Measurements from ENCODE around the gene ST8SIA1. TPM values are rescaled to one million over a fixed set of nuclear protein-coding genes. Genes with fewer than 3 reads are reported as not detected.

The ST8SIA1 gene
- total RNA-seq, 1 experiment from 2014 or later, result 0.20 TPM

GRCh38 chr12:22339691-22340090 is 5.2 kb upstream of the ST8SIA1 start:
- H3K27me3 ChIP-seq, result no peaks in the 10 kb centered on the region
- no peaks in the 10 kb centered on the region for H3K36me3 ChIP-seq
- H3K9me3 ChIP-seq, result peaks cover 2% of the 10 kb centered on the region
- no peak for DNase-seq
- no peak overlapping the region for H3K4me3 ChIP-seq

DNA sequence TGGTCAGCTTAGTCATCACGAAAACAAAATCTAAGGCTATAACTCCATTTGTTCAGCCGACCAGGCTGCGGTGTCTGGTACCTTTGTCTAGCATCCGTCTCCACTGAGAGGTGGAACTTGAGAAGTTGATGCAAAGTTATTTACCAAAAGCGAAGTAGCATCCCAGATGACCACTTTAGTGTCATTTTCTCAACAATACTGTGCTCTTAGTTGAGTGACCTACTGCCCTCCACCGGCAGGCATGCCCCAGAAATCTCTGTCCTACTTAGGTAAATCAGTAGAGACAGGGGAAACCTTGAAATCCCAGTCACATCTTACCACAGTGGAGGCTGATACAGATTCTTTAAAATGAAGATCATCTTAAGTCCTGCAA is 1.3 kb upstream of the ST8SIA1 start:
- Histone ChIP-seq H3K27me3 (peaks cover 12% of the 10 kb centered on the region), H3K4me3 (peak overlapping the region; percentile 62), H3K9me3 (no peaks in the 10 kb centered on the region)

DNA sequence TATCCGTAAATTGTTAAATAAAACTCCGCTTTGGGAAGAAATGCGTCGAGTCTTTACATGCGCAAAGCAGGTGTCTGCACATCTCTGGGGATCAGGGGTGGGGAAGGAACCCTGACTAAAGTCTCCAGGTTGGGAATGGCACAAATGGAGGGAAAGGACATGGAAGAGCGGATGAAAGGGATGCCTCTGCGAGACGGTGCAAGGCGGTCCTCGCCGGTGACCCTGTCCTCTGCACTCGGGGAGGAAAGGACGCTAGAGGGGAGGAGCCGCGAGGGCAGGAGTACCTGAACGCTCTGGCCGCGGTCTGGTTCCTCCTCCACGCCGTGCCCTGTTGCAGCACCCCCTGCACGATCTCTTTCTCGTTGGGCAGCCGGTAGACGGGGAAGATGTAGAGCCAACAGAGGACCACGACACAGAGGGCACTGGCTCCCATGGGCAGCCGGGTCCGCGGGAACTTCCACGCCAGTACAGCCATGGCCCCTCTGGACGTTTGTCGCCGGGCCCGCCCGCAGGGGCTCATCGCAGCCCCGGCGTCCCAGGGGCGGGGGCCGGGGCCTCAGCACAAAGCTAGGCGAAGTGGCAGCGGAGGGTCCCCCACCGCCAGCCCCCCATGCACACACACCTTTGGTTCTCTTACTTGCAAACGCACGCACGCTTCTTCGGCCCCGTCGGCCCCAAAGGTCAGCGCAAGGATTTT is 646 bp downstream of the ST8SIA1 start:
- Histone ChIP-seq H3K4me3 (peak overlapping the region; percentile 62), H3K27me3 (peaks cover 12% of the 10 kb centered on the region)

More for the DNA sequence above, 1.3 kb upstream of the ST8SIA1 start:
- H3K36me3 ChIP-seq, result no peaks in the 10 kb centered on the region
- peak; percentile 13 for DNase-seq

DNA sequence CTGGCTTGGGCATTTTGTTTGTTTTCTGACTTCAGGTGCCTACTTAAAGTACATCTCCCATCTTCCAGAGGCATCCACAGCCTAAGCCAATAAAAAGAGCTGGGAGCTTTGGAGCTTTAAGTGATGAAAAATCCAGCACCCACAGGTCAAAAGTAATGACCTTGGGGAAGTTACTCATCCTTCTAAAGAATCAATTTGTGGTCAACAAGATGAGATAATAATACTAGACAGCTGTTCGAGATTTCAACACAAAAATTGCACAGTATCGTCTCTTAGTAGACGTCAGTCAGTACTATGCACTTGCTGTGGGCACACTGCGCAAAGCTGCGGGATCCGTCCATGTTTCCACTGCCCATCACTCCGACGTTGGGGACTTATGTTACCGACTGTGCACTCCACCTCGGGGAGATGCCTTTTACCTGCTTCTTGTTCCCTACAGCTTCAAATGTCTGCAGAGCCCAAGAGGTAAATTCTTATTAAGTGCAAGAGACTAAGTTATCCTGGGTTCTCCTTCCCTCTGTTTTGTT is 1.3 kb downstream of the ST8SIA1 start:
- Histone ChIP-seq H3K36me3 (no peaks in the 10 kb centered on the region), H3K4me3 (0 out of 2 replicates have a peak overlapping the region, but pooled peaks have one; percentile 62), H3K27me3 (peaks cover 12% of the 10 kb centered on the region), H3K9me3 (no peaks in the 10 kb centered on the region)
- no peak for DNase-seq

More for the DNA sequence above, 646 bp downstream of the ST8SIA1 start:
- peak; percentile 6 for DNase-seq
- Histone ChIP-seq H3K9me3 (no peaks in the 10 kb centered on the region), H3K36me3 (no peaks in the 10 kb centered on the region)

- no peaks in the 10 kb centered on the region for H3K36me3 ChIP-seq
- peaks cover 12% of the 10 kb centered on the region for H3K27me3 ChIP-seq
- no peaks in the 10 kb centered on the region for H3K9me3 ChIP-seq
- no peak overlapping the region for H3K4me3 ChIP-seq
- DNase-seq, result no peak
Measured at GRCh38 chr12:22332202-22332601, 2.3 kb downstream of the ST8SIA1 start.

DNA sequence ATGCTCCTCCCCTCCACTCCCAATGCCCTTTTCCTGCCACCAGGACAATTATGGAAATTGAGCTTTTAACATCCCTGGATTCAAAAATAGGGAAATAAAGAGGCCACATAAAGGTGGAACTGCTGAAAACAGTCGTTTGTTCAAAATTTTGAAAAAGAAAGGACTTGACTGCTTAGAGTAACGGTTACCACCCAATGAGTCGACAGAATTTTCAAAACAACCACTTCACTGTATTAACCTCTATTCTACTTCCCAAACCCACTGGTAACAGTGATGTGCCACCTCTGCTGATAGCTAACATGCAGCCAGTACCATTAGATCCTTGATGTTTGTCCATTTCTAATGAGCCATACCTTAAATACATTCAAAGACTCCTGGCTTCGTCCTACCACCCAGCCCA is 4.9 kb downstream of the ST8SIA1 start:
- no peaks in the 10 kb centered on the region for H3K36me3 ChIP-seq
- peaks cover 12% of the 10 kb centered on the region for H3K27me3 ChIP-seq
- no peak overlapping the region for H3K4me3 ChIP-seq
- H3K9me3 ChIP-seq, result no peaks in the 10 kb centered on the region
- no peak for DNase-seq

GRCh38 chr12:22325218-22325617 is 9.3 kb downstream of the ST8SIA1 start:
- Histone ChIP-seq H3K36me3 (no peaks in the 10 kb centered on the region), H3K4me3 (no peak overlapping the region), H3K27me3 (no peaks in the 10 kb centered on the region), H3K9me3 (no peaks in the 10 kb centered on the region)
- no peak for DNase-seq

DNA sequence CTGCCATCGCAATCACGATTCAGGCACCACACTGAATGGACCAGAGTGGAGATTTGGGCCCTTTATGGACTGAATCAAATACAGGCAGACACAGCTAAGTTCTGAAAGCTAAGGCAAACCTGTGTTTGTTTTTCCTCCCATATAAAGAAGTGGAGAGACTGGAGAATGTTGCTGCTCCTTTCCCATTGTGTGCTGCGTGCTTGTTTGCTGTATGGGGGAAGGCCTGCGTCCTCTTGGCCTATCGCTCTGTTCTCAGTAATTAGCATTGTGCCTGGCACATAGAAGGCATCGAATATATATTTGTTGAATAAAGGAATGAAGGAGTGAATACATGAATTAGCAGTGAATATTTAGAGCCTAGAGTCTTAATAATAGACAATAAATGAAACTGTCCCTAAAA is 12.4 kb downstream of the ST8SIA1 start:
- Histone ChIP-seq H3K27me3 (no peaks in the 10 kb centered on the region), H3K4me3 (no peak overlapping the region), H3K9me3 (no peaks in the 10 kb centered on the region), H3K36me3 (no peaks in the 10 kb centered on the region)
- no peak for DNase-seq

DNA sequence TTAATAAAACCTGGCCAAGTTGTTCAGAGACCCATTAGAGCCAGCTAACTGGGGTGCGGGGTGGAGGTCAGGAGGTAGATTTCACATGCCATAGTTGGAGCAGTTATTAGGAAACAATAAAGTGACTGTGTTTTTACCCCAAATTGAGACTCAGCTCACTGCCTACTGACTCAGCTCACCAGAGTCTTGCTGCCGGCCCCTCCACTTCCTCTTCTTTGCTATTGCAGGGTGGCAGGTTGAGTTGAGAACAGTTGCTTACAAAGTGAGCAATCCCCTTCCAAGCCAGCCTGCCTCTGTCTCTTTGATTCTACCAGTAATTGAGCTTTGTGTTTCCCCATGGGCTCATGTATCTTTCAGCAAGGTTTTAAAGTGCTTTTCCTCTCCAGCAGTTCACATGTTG is 12.9 kb downstream of the ST8SIA1 start:
- H3K9me3 ChIP-seq, result no peaks in the 10 kb centered on the region
- H3K36me3 ChIP-seq, result no peaks in the 10 kb centered on the region
- H3K27me3 ChIP-seq, result no peaks in the 10 kb centered on the region
- DNase-seq, result no peak
- H3K4me3 ChIP-seq, result no peak overlapping the region

DNA sequence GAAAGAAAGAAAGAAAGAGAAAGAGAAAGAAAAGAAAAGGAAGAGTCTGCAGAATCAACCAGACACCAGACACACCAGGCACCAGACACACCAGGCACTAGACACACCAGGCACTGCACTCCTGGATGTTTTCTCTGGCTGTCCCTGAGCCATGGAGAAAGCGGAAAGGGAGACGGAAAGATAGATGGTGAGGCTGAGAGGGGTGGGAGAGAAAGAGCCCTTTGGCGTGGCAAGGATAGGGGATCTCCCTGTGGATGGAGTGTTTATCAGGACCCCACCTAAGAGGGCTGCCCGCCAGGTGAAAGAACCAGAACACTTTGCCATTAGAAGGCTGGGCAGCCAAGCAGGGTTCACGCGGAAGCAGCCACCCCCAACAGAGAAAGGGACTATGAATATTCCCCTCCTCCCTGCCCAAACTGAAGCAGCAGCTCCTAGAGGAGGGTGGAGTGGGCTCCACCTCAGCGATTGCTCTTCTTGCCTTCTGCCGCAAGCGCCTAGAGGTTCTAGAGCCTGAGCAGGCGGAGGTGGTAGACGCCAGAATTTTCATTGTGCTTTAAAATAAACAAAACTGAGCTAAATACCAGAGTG is 13.4 kb downstream of the ST8SIA1 start:
- Histone ChIP-seq H3K36me3 (no peaks in the 10 kb centered on the region), H3K4me3 (no peak overlapping the region), H3K9me3 (no peaks in the 10 kb centered on the region), H3K27me3 (no peaks in the 10 kb centered on the region)
- DNase-seq, result no peak

DNA sequence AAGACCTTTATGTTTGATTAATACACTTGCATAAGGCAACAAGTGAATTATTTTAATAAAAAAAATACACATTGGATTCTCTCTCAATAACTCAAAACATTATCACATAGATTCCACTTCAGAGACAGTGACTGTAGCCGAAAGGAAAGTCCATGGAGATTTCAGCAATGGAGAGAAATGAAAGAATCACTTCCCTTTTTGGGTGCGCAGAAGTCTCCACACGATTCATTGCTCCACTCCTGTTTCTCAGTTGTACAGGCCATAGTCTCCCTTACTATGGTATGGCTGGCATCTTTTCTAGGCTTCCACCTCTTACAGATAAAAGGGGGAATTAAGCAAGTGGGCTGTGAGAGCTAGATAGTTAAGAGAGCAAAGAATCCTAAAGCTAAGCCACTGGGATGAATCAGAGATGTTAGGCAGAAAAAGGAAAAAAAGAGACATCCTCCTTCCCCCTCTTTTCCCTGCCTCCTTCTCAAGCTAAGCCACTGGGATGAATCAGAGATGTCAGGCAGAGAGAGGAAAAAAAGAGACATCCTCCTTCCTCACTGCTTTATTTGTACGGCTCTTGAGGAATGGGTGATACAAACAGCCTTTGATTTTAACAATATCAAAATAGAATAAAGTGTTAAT is 16.3 kb downstream of the ST8SIA1 start:
- no peak overlapping the region for H3K4me3 ChIP-seq
- H3K9me3 ChIP-seq, result no peaks in the 10 kb centered on the region
- no peaks in the 10 kb centered on the region for H3K27me3 ChIP-seq
- H3K36me3 ChIP-seq, result no peaks in the 10 kb centered on the region
- no peak for DNase-seq

DNA sequence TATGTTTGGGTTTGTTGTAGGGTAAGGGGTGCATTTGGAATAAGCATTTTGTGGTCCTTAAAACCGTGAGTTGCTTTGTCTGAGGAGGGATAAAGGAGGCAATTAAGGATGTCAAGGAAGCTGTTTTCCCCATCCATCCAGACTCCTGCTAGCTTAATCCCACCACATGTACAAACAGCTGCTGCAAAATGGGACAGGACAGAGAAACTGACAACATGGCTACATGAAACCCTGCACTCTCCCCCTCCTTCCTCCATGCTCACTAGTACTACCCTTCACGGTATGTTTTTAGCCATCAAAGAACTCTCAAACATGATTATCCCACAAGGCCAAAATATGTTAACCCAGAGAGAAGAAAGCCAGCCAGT is 20.6 kb downstream of the ST8SIA1 start:
- H3K4me3 ChIP-seq, result no peak overlapping the region
- no peaks in the 10 kb centered on the region for H3K36me3 ChIP-seq
- H3K27me3 ChIP-seq, result no peaks in the 10 kb centered on the region
- H3K9me3 ChIP-seq, result no peaks in the 10 kb centered on the region
- DNase-seq, result no peak

GRCh38 chr12:22313286-22313962 is 21.1 kb downstream of the ST8SIA1 start:
- DNase-seq, result no peak
- H3K36me3 ChIP-seq, result no peaks in the 10 kb centered on the region
- no peaks in the 10 kb centered on the region for H3K9me3 ChIP-seq
- H3K4me3 ChIP-seq, result no peak overlapping the region
- no peaks in the 10 kb centered on the region for H3K27me3 ChIP-seq

- Histone ChIP-seq H3K27me3 (no peaks in the 10 kb centered on the region), H3K9me3 (no peaks in the 10 kb centered on the region), H3K36me3 (no peaks in the 10 kb centered on the region), H3K4me3 (no peak overlapping the region)
- DNase-seq, result peak; percentile 22
Measured at GRCh38 chr12:22312336-22312735, 22.2 kb downstream of the ST8SIA1 start.

DNA sequence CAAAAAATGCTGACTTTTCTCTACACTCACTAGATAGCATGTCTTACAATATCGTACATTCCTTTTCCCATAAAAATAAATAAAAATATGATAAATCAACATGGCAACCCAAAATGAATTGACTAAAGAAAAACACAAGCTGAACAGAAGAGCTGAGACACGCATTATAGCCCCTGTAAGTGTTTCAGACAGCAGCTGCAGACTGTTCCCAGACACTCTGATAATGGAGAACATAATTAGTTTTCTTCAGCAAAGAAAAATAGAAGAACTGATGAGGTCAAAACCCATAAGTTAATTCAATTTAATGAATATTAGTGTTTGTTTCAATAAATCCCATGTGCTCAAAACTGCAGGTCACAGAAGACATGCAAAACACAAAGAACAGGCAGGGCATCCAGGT is 23.8 kb downstream of the ST8SIA1 start:
- no peaks in the 10 kb centered on the region for H3K36me3 ChIP-seq
- H3K9me3 ChIP-seq, result peaks cover 9% of the 10 kb centered on the region
- no peaks in the 10 kb centered on the region for H3K27me3 ChIP-seq
- H3K4me3 ChIP-seq, result no peak overlapping the region
- no peak for DNase-seq

DNA sequence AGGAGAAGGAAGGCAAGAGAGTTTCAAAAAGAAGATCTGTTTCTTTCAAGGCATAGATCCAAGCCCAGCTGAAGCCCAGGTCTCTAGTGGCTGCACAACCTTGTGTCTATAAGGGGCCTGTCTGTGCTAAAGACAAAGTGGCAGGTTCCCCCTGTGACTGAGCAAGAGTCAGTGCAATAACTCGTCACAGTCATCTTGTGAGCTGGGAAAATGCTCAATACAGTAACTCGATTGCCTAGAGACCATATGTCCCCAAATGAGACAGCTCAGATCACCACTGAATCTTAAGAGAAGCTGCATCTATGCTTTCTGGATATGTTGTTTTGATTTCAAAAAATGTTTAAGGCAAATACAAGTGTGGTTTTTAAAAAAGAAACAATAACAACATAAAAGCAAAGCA is 24.2 kb downstream of the ST8SIA1 start:
- Histone ChIP-seq H3K9me3 (peaks cover 9% of the 10 kb centered on the region), H3K4me3 (no peak overlapping the region)
- DNase-seq, result no peak

DNA sequence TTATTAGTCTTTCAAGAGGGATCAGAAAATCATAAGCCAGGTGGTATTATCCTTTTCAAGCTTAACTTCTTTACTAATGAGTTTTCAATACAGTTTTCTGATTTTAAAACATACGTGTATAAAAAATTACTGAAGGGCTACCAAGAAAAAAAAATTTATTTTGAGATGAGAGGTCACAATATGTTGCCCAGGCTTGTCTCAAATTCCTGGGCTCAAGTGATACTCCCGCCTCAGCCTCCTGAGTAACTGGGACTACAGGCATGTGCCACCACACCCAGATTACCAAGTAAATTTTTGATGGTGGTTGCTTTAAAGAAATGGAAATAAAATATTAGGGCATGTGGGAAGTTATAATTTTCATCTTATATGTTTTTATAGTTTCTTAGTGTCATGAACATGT is 26.7 kb downstream of the ST8SIA1 start:
- no peak for DNase-seq
- H3K9me3 ChIP-seq, result peaks cover 9% of the 10 kb centered on the region
- no peaks in the 10 kb centered on the region for H3K36me3 ChIP-seq
- H3K4me3 ChIP-seq, result no peak overlapping the region
- H3K27me3 ChIP-seq, result no peaks in the 10 kb centered on the region

More for the DNA sequence above, 24.2 kb downstream of the ST8SIA1 start:
- Histone ChIP-seq H3K36me3 (no peaks in the 10 kb centered on the region), H3K27me3 (no peaks in the 10 kb centered on the region)

Data from MG63 (cell line).